OCI-LY1 (cell line): ENCODE data around the gene NRG2.

ENCODE experiments used
- H2AFZ ChIP-seq: fragments of 200-600 bp; sonication (generic), shearing (Covaris generic); 2 replicates; pipeline ENCODE4 v1.6.0; 2014; ENCODE audit warnings: antibody characterized with exemption, mild to moderate bottlenecking, low read length
- H3F3A ChIP-seq: fragments of 200-600 bp; sonication (generic), shearing (Covaris generic); 2 replicates; pipeline ENCODE4 v1.6.0; 2014; ENCODE audit warnings: mild to moderate bottlenecking, antibody characterized with exemption, low read length, moderate library complexity; ENCODE audit not compliant: insufficient read depth
- H3K27ac ChIP-seq: fragments of 200-600 bp; sonication (generic); 2 replicates; pipeline ENCODE4 v1.5.1; 2014; ENCODE audit warnings: low read length, mixed run types, mild to moderate bottlenecking, low read depth; ENCODE audit not compliant: poor library complexity, severe bottlenecking
- H3K27me3 ChIP-seq: fragments of 200-600 bp; sonication (generic); 2 replicates; pipeline ENCODE4 v1.6.0; 2014; ENCODE audit warnings: antibody characterized with exemption, mild to moderate bottlenecking, low read length, moderate library complexity; ENCODE audit not compliant: insufficient read depth
- H3K36me3 ChIP-seq: fragments of 200-600 bp; sonication (generic); 2 replicates; pipeline ENCODE4 v1.6.1; 2014; ENCODE audit warnings: mild to moderate bottlenecking, antibody characterized with exemption, low read length, moderate library complexity, mixed read lengths; ENCODE audit not compliant: insufficient read depth
- H3K4me1 ChIP-seq: fragments of 200-600 bp; sonication (generic); 2 replicates; pipeline ENCODE4 v1.5.1; 2014; ENCODE audit warnings: mild to moderate bottlenecking, low read length, moderate library complexity; ENCODE audit not compliant: insufficient read depth, severe bottlenecking
- H3K4me2 ChIP-seq: fragments of 200-600 bp; sonication (generic), shearing (Covaris generic); 2 replicates; pipeline ENCODE4 v1.6.1; 2014; ENCODE audit warnings: low read length
- H3K4me3 ChIP-seq: fragments of 200-600 bp; sonication (generic); 2 replicates; pipeline ENCODE4 v1.5.1; 2014; ENCODE audit warnings: low read length, low read depth, mild to moderate bottlenecking, mixed read lengths; ENCODE audit not compliant: poor library complexity, severe bottlenecking
- H3K79me2 ChIP-seq: fragments of 200-600 bp; shearing (Covaris generic); 2 replicates; pipeline ENCODE4 v1.6.1; 2016; ENCODE audit warnings: mixed run types, low read length, mixed read lengths; ENCODE audit not compliant: insufficient read depth
- H3K9ac ChIP-seq: fragments of 200-600 bp; sonication (generic), shearing (Covaris generic); 2 replicates; pipeline ENCODE4 v1.6.1; 2014; ENCODE audit warnings: mild to moderate bottlenecking, low read length, mixed read lengths
- H3K9me2 ChIP-seq: fragments of 200-600 bp; sonication (generic), shearing (Covaris generic); 2 replicates; pipeline ENCODE4 v1.6.1; 2014; ENCODE audit warnings: low read depth, mild to moderate bottlenecking, low read length, mixed read lengths
- H3K9me3 ChIP-seq: fragments of 200-600 bp; shearing (Covaris generic); 2 replicates; pipeline ENCODE4 v1.6.1; 2014; ENCODE audit warnings: low read length, mixed read lengths
- H4K20me1 ChIP-seq: fragments of 200-600 bp; sonication (generic), shearing (Covaris generic); 2 replicates; pipeline ENCODE4 v1.6.0; 2016; ENCODE audit warnings: mild to moderate bottlenecking, low read length; ENCODE audit not compliant: insufficient read depth
- EZH2 ChIP-seq: fragments of 200-600 bp; sonication (generic), shearing (Covaris generic); IDR thresholded peaks from 2 replicates; pipeline ENCODE4 v1.8.0; 2017; ENCODE audit warnings: borderline replicate concordance, mixed run types, mild to moderate bottlenecking, antibody characterized with exemption, low read length, moderate library complexity, mixed read lengths
- TF ChIP-seq, protein P1 (sequence below): fragments of 200-600 bp; sonication (generic), shearing (Covaris generic); IDR thresholded peaks from 2 replicates; pipeline ENCODE4 v1.5.1; 2017; ENCODE audit warnings: mild to moderate bottlenecking, antibody characterized with exemption, low read length, moderate library complexity, mixed read lengths

NRG2 gene

DNA sequence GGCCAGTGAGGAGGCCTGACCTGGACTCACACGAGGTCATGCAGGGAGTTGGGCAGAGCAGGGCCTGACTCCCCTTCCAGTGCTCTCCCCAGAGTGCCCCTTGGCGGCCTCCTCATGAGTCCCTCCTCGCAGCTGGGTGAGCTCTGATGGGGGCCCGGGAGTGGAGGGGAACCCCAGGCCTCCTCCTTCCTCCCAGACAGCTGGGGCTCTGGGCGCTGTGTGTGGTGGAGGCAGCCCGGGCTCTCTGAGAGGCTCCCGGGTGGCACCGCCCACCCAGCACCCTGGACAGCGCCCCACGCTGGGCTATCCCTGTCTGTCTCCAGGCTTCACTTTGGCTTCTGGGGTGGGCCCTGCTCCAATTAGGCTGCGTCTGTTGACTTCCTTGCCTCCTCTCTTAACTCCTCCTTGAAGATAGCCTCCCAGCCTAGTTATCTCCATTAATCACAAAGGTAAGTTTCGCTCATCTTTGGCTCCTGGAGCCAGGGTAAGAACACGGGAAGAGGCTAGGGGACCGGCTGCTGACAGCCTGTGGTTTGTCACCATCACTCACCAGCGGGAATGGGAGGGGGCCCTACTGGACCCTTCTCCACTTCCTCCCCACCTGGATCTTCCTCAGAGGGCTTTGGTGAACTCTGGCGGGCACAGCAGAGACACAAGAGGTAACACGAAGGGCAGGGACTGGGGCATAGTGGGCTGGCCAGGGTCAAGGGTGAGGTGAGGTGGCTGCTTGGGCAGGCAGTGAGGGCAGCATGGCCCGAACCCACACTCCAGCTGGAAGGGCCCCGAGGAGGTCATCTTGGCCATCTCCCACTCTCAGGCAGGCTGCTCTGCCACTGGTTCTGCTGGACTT lies 234.4 kb downstream of the NRG2 start:
- no peaks in the 10 kb centered on the region for H3K36me3 ChIP-seq

DNA sequence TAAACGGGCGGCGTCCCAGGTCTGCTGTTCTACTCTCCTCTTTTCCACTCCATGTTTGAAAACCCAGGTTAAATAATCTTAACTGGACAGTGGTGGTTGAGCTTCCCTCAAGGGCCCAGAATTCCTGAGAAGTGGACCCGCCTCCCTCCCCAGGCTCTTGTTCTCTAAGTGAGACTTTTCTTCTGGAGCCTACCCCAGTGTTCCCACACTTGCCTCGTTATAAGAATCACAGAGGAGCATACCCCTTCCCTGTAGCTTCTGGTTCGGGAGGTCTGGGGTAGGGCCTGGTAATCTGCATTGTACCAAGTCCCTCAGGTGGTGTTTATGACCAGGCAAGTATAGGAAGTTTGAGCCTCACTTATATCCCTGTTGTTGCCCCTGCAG lies 235.5 kb downstream of the NRG2 start:
- Histone ChIP-seq H3K79me2 (no peaks in the 10 kb centered on the region), H3K27me3 (no peaks in the 10 kb centered on the region), H3K4me2 (no peak overlapping the region)

More for the DNA sequence above, 234.4 kb downstream of the NRG2 start:
- Histone ChIP-seq H4K20me1 (no peaks in the 10 kb centered on the region), H3K9me3 (no peaks in the 10 kb centered on the region), H3K9ac (no peak overlapping the region), H3K27ac (no peak overlapping the region), H3K4me2 (no peak overlapping the region), H2AFZ (no peak overlapping the region), H3K79me2 (no peaks in the 10 kb centered on the region), H3K9me2 (no peaks in the 10 kb centered on the region), H3K4me1 (no peaks in the 10 kb centered on the region), H3F3A (no peaks in the 10 kb centered on the region), H3K4me3 (no peak overlapping the region), H3K27me3 (no peaks in the 10 kb centered on the region)
- TF ChIP-seq, protein P1, sequence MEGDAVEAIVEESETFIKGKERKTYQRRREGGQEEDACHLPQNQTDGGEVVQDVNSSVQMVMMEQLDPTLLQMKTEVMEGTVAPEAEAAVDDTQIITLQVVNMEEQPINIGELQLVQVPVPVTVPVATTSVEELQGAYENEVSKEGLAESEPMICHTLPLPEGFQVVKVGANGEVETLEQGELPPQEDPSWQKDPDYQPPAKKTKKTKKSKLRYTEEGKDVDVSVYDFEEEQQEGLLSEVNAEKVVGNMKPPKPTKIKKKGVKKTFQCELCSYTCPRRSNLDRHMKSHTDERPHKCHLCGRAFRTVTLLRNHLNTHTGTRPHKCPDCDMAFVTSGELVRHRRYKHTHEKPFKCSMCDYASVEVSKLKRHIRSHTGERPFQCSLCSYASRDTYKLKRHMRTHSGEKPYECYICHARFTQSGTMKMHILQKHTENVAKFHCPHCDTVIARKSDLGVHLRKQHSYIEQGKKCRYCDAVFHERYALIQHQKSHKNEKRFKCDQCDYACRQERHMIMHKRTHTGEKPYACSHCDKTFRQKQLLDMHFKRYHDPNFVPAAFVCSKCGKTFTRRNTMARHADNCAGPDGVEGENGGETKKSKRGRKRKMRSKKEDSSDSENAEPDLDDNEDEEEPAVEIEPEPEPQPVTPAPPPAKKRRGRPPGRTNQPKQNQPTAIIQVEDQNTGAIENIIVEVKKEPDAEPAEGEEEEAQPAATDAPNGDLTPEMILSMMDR = no peak
- TF ChIP-seq EZH2 = no peak

DNA sequence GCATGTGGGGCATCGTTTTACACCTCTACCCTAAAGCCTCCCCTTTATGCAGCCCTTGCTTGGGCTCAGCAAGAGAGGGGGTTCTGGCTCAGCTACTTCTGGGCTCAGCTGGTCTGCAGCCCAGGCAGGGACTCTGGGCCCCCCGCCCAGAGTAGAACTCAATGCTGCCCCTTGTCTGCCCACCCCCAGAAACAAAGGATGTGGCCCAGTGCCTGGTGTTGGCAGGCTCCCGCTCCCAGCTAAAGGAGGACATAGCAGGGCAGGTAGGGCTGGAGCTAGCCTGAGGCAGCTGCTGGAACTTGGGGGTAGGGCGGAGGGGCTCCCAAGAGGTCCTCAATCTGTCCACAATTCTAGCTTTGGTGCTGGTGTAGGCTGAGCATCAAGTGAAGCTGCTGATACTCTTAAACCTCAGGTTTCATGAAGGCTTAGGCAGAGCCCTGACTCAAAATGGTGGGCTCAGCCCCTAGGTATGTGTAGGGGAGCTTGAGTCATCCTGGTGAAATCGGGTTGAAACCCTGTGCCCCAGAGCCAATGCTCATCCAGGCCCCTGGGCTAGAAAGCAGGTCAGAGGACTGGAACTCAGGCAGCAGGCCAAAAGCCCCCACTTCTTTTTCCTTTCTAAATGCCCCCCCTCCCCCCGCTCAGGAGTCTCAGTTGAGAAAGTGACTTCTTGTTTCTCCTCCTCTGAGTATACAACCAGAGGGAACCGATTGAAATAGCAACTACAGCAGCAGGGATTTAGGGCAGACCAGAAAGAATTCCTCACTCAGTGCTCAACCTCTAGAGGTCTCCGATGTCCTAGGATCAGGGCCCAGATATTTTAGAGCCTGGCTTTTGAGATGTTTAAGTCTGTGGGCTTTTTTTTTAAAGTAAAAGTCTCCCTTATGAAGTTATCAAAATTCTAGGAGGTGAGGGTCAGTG lies 236.1 kb downstream of the NRG2 start:
- no peak overlapping the region for H3K4me3 ChIP-seq
- no peaks in the 10 kb centered on the region for H4K20me1 ChIP-seq
- no peak overlapping the region for H3K9ac ChIP-seq
- H3F3A ChIP-seq = no peaks in the 10 kb centered on the region
- H3K27me3 ChIP-seq = no peaks in the 10 kb centered on the region
- no peak overlapping the region for H3K4me2 ChIP-seq
- TF ChIP-seq EZH2 = no peak
- TF ChIP-seq, protein P1 = no peak
- H3K79me2 ChIP-seq = no peaks in the 10 kb centered on the region
- no peaks in the 10 kb centered on the region for H3K9me2 ChIP-seq
- H3K27ac ChIP-seq = no peak overlapping the region
- no peak overlapping the region for H2AFZ ChIP-seq
- no peaks in the 10 kb centered on the region for H3K36me3 ChIP-seq
- H3K9me3 ChIP-seq = no peaks in the 10 kb centered on the region
- H3K4me1 ChIP-seq = no peaks in the 10 kb centered on the region

More for the DNA sequence above, 235.5 kb downstream of the NRG2 start:
- Histone ChIP-seq H3K9me3 (no peaks in the 10 kb centered on the region), H3K36me3 (no peaks in the 10 kb centered on the region), H3K4me3 (no peak overlapping the region), H2AFZ (no peak overlapping the region), H3K4me1 (no peaks in the 10 kb centered on the region), H4K20me1 (no peaks in the 10 kb centered on the region), H3K9me2 (no peaks in the 10 kb centered on the region), H3K9ac (no peak overlapping the region), H3F3A (no peaks in the 10 kb centered on the region), H3K27ac (no peak overlapping the region)
- TF ChIP-seq, protein P1 = no peak
- TF ChIP-seq EZH2 = no peak
